Uterus (tissue), 4 donors: Measurements from ENCODE around the gene AOAH. TPM values are rescaled to one million over a fixed set of nuclear protein-coding genes. Genes with fewer than 3 reads are reported as not detected.

Source experiments
- DNase-seq, 2 donors: peaks; one replicate each; pipeline ENCODE4 v3.0.0-alpha.2; 2019 to 2020
- H3K27ac ChIP-seq, 2 donors: fragments of 200-600 bp; sonication (generic); 1 replicate in 1 of 2; 2 replicates in 1 of 2; pipeline ENCODE4 v1.5.1; 2016 to 2018
- H3K27me3 ChIP-seq, 2 donors: fragments of 200-600 bp; sonication (generic); one replicate each; pipeline ENCODE4 v1.5.1; 2018 to 2019; ENCODE audit warnings: control low read depth in 1 of 2
- H3K36me3 ChIP-seq, 2 donors: fragments of 200-600 bp; sonication (generic); one replicate each; pipeline ENCODE4 v1.5.1; 2019; ENCODE audit warnings: control low read depth in 1 of 2
- H3K4me1 ChIP-seq, 2 donors: fragments of 200-600 bp; sonication (generic); one replicate each; pipeline ENCODE4 v1.5.1; 2018 to 2019; ENCODE audit warnings: control low read depth in 1 of 2
- H3K4me3 ChIP-seq, 2 donors: fragments of 200-600 bp; sonication (generic); 1 replicate in 1 of 2; 2 replicates in 1 of 2; pipeline ENCODE4 v1.5.1; 2018 to 2019; ENCODE audit warnings: mild to moderate bottlenecking in 1 of 2
- H3K9me3 ChIP-seq, 2 donors: fragments of 200-600 bp; sonication (generic); one replicate each; pipeline ENCODE4 v1.5.1; 2019; ENCODE audit warnings: control low read depth in 1 of 2
- POLR2A ChIP-seq, 2 donors: fragments of 450-650 bp; IDR thresholded peaks; one replicate each; pipeline ENCODE4 v1.6.1; 2016; ENCODE audit warnings: antibody characterized with exemption in 2 of 2, mild to moderate bottlenecking in 1 of 2, moderate library complexity in 1 of 2
- intact Hi-C: fragments of 100-400 bp; cut with DNase I; formaldehyde crosslinking; loops from one replicate; pipeline ENCODE4 v1.15.1; 2023; ENCODE audit warnings: low total_unique reads
- total RNA-seq, 4 donors: library from RNA; depleted of rRNA in 3 of 4; stranded (reverse); fragments of >200 nt in 3 of 4; gene quantifications; one replicate each; pipeline versions ENCODE4 v1.1.0 to v1.2.4, GENCODE V29; 2014 to 2023
- TF ChIP-seq, protein P1 (sequence below), 4 experiments: fragments of 200-600 bp in 2 of 4; fragments of 450-650 bp in 2 of 4; sonication (generic) in 2 of 4; IDR thresholded peaks; one replicate each; pipeline ENCODE4 v1.5.1; 2016 to 2019; ENCODE audit warnings: antibody characterized with exemption in 4 of 4, mild to moderate bottlenecking in 2 of 4, moderate library complexity in 1 of 4
- donor health status: DM: yes; HTN: yes; CAD: no.

The AOAH gene
- total RNA-seq, 4 donors from 2014 or later: 5.5 to 60.9 (median 8.6) TPM

DNA sequence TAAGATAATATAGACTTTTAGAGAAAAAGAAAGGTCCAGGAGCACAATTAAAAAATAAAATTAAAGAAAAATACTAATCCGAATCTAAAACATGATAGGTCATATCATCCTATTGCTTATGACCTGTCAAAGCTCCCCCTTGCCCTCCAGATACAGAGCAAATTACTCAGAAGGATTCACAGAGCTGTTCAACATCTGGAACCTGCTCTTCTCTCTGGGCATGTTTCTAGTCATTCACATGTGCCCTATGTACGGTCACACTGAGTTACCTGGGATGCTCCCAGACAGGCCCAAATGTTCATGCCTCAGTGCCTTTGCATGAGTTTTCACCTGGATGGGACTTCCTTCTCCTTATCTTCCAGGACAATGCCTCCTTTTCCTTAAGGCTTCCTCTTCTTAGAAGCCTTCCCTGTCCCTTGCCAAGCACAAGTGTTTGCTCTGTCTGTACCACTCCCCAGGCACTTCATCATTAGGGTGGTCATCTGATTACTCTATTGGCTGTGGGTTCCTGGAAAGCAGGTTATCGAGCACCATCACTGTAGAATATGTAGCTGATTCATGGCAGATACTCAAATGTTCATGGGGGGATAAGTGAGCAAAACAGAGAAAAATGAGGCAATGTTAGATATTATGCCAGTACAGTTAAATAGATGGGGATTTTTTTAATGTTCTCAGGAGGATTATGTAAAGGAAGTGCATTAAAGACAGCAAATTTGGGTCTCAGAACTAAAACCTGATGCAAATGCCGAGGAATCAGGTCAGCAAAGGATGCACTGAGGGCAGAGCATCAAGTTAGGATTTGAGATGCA lies 12.0 kb upstream of the AOAH start:
- TF ChIP-seq, protein P1, sequence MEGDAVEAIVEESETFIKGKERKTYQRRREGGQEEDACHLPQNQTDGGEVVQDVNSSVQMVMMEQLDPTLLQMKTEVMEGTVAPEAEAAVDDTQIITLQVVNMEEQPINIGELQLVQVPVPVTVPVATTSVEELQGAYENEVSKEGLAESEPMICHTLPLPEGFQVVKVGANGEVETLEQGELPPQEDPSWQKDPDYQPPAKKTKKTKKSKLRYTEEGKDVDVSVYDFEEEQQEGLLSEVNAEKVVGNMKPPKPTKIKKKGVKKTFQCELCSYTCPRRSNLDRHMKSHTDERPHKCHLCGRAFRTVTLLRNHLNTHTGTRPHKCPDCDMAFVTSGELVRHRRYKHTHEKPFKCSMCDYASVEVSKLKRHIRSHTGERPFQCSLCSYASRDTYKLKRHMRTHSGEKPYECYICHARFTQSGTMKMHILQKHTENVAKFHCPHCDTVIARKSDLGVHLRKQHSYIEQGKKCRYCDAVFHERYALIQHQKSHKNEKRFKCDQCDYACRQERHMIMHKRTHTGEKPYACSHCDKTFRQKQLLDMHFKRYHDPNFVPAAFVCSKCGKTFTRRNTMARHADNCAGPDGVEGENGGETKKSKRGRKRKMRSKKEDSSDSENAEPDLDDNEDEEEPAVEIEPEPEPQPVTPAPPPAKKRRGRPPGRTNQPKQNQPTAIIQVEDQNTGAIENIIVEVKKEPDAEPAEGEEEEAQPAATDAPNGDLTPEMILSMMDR (IDR thresholded peaks at IDR 0.05): no peak
- TF ChIP-seq POLR2A (IDR thresholded peaks at IDR 0.05): no peak

DNA sequence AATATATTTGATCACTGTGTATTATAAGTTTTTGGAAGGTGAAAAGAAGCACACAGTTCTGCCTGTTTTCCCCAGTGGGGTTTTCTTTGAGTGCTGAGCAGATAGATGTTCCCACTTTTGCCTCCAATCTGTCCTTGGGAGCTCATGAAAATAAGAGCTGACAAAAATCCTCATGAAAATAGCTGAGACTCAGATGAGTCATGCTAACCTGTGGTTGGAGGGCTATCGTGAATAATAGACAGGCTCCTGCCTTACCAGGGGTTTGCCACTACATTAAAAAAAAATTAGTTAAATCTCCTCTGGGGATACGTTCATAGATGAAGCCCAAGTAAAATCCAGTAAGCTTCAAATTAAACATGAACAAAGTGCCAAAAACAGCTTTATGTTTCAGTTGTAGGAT lies 10.9 kb upstream of the AOAH start:
- Histone ChIP-seq H3K27me3 (no peaks in the 10 kb centered on the region), H3K4me3 (no peak overlapping the region), H3K36me3 (no peaks in the 10 kb centered on the region), H3K9me3 (no peaks in the 10 kb centered on the region), H3K27ac (no peak overlapping the region), H3K4me1 (no peaks in the 10 kb centered on the region)
- DNase-seq: no peak
- TF ChIP-seq, protein P1 (IDR thresholded peaks at IDR 0.05): no peak
- no peak for TF ChIP-seq POLR2A (IDR thresholded peaks at IDR 0.05)
- intact Hi-C loops: no loop called here

More for the DNA sequence above, 12.0 kb upstream of the AOAH start:
- no peak overlapping the region for H3K27ac ChIP-seq
- H3K36me3 ChIP-seq: no peaks in the 10 kb centered on the region
- no peaks in the 10 kb centered on the region for H3K9me3 ChIP-seq
- no peak for DNase-seq
- no peaks in the 10 kb centered on the region for H3K27me3 ChIP-seq
- H3K4me1 ChIP-seq: no peaks in the 10 kb centered on the region
- intact Hi-C loops: no loop called here
- H3K4me3 ChIP-seq: no peak overlapping the region

DNA sequence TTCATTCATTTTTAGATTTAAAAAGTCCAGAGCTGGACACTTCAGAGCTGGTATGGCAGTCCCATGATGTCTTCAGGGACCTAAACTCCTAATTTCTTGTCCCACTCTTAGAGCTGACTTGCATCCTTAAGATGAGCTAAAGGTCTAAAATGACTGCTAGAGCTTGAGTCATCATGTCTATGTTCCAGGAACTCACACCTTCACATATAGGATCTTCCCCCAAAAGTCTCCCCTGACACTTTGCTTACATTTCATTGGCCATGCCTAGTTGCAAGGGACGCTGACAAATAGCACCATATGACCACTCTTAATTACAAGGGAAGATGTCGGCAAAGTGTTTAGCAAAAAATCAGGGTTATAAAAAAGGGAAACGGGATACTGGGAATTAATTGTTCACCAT lies 10.4 kb upstream of the AOAH start:
- Histone ChIP-seq H3K4me1 (no peaks in the 10 kb centered on the region), H3K27ac (no peak overlapping the region), H3K9me3 (no peaks in the 10 kb centered on the region), H3K4me3 (no peak overlapping the region), H3K27me3 (no peaks in the 10 kb centered on the region), H3K36me3 (no peaks in the 10 kb centered on the region)
- no peak for DNase-seq
- TF ChIP-seq POLR2A (IDR thresholded peaks at IDR 0.05): no peak
- TF ChIP-seq, protein P1 (IDR thresholded peaks at IDR 0.05): no peak
- intact Hi-C loops: no loop called here

DNA sequence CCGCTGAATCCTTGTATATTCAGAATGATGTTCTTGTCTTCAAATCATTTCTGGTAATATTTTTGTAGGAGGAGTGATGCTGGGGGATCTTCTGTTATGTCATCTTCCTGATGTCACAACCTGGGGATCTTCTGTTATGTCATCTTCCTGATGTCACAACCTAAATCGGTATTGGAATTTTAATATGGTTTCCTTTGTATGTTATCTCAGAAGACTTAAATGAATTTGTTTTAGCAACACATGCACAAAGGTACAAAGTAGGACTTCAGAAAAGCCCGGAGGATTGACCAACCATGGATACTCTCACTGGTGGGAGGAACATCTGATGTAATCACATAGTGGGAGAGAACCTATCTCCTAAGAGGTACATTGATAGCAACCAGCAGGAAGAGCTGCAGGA lies 9.1 kb upstream of the AOAH start:
- Histone ChIP-seq H3K27me3 (no peaks in the 10 kb centered on the region), H3K4me1 (no peaks in the 10 kb centered on the region)
- intact Hi-C loops: no loop called here

DNA sequence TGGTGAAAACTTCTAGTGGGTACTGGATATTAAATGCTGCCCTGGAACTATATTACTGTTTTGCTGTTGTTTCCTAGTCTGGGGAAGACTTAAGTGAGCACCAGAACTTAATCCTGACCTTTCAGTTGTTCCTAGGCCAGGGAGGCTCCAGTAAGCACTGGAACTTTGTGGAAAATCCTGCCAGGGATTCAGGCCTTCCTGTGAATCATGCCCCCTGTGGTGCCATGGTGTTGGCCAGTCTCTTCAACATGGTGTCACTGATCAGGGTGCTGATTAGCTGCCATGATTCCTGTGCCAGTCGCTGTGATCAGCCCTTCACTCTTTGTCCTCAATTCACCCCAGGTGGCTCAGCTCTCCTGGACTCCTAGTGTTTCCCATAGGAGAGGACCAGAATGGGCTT lies 8.5 kb upstream of the AOAH start:
- TF ChIP-seq POLR2A (IDR thresholded peaks at IDR 0.05): no peak
- TF ChIP-seq, protein P1 (IDR thresholded peaks at IDR 0.05): no peak
- Histone ChIP-seq H3K4me3 (no peak overlapping the region), H3K27ac (no peak overlapping the region), H3K27me3 (no peaks in the 10 kb centered on the region), H3K4me1 (no peaks in the 10 kb centered on the region), H3K36me3 (no peaks in the 10 kb centered on the region), H3K9me3 (peaks cover 0 to 5% of the 10 kb centered on the region in 2 donors)
- no peak for DNase-seq
- intact Hi-C loops: no loop called here

More for the DNA sequence above, 9.1 kb upstream of the AOAH start:
- no peak for DNase-seq
- Histone ChIP-seq H3K4me3 (no peak overlapping the region), H3K27ac (no peak overlapping the region), H3K9me3 (peaks cover 0 to 5% of the 10 kb centered on the region in 2 donors), H3K36me3 (no peaks in the 10 kb centered on the region)
- no peak for TF ChIP-seq POLR2A (IDR thresholded peaks at IDR 0.05)
- TF ChIP-seq, protein P1 (IDR thresholded peaks at IDR 0.05): no peak
